Measurements from ENCODE around the gene TULP4. TPM values are rescaled to one million over a fixed set of nuclear protein-coding genes. Genes with fewer than 3 reads are reported as not detected.

Gene TULP4
- polyA plus RNA-seq, 1 donor (not counting 4 experiments of a cell fraction or from before 2014, with no cell fraction given), result 13.1 TPM

GRCh38 chr6:158332237-158332636, 20.0 kb downstream of the TULP4 start:
- Histone ChIP-seq H3K9ac (ENCODE audit: control insufficient read depth, extremely low read depth, insufficient read depth, low read length) (no peak overlapping the region), H3K27ac (ENCODE audit: control insufficient read depth, insufficient read depth, low read length) (no peak overlapping the region), H3K9me3 (ENCODE audit: control insufficient read depth, low read depth, low read length) (peaks cover 2% of the 10 kb centered on the region), H3K4me3 (ENCODE audit: control insufficient read depth in 2 of 3, extremely low read depth in 1 of 3, insufficient read depth in 2 of 3, low read depth in 1 of 3, low read length in 3 of 3) (no peak overlapping the region), H3K4me1 (ENCODE audit: control insufficient read depth, extremely low read depth, insufficient read depth, low read length) (no peaks in the 10 kb centered on the region), H3K36me3 (ENCODE audit: control insufficient read depth in 2 of 2, extremely low read depth in 1 of 2, insufficient read depth in 2 of 2, low read length in 2 of 2) (peaks cover 0 to 4% of the 10 kb centered on the region in 2 experiments), H3K9me1 (ENCODE audit: control insufficient read depth, extremely low read depth, insufficient read depth, low read length) (no peaks in the 10 kb centered on the region), H3K27me3 (ENCODE audit: control insufficient read depth, extremely low read depth, insufficient read depth, low read length) (no peaks in the 10 kb centered on the region), H4K20me1 (ENCODE audit: control insufficient read depth, extremely low read depth, insufficient read depth, low read length) (no peaks in the 10 kb centered on the region), H3K4me2 (ENCODE audit: control insufficient read depth, extremely low read depth, insufficient read depth, low read depth, low read length) (no peak overlapping the region), H2AFZ (ENCODE audit: control insufficient read depth, low read length) (no peak overlapping the region), H3K79me2 (ENCODE audit: control insufficient read depth, insufficient read depth, low read length) (peaks cover 30% of the 10 kb centered on the region)
- FAIRE-seq (no peak), DNase-seq (ENCODE audit: low read depth, low spot score) (no peak)
- dilution Hi-C loops (cut with MboI; ENCODE audit: extremely low pct_ligation_motif_present, low sequenced_read_pairs), result no loop called here
- TF ChIP-seq EZH2 (IDR thresholded peaks at IDR 0.05; ENCODE audit: low read length), result no peak
- no peak for TF ChIP-seq CTCF (optimal IDR thresholded peaks at IDR 0.05 in 1 of 3, IDR thresholded peaks at IDR 0.05 in 1 of 3, conservative IDR thresholded peaks at IDR 0.05 in 1 of 3; ENCODE audit: extremely low read depth in 1 of 3, insufficient read depth in 2 of 3, low read length in 3 of 3)

- DNase-seq (ENCODE audit: low read depth, low spot score) (no peak), FAIRE-seq (no peak)
- Histone ChIP-seq H4K20me1 (ENCODE audit: control insufficient read depth, extremely low read depth, insufficient read depth, low read length) (no peaks in the 10 kb centered on the region), H3K79me2 (ENCODE audit: control insufficient read depth, insufficient read depth, low read length) (peaks cover 28% of the 10 kb centered on the region), H3K9me1 (ENCODE audit: control insufficient read depth, extremely low read depth, insufficient read depth, low read length) (no peaks in the 10 kb centered on the region), H3K9me3 (ENCODE audit: control insufficient read depth, low read depth, low read length) (peaks cover 2% of the 10 kb centered on the region), H3K4me2 (ENCODE audit: control insufficient read depth, extremely low read depth, insufficient read depth, low read depth, low read length) (no peak overlapping the region), H3K4me1 (ENCODE audit: control insufficient read depth, extremely low read depth, insufficient read depth, low read length) (no peaks in the 10 kb centered on the region), H3K4me3 (ENCODE audit: control insufficient read depth in 2 of 3, extremely low read depth in 1 of 3, insufficient read depth in 2 of 3, low read depth in 1 of 3, low read length in 3 of 3) (no peak overlapping the region), H2AFZ (ENCODE audit: control insufficient read depth, low read length) (no peak overlapping the region), H3K36me3 (ENCODE audit: control insufficient read depth in 2 of 2, extremely low read depth in 1 of 2, insufficient read depth in 2 of 2, low read length in 2 of 2) (peaks cover 0 to 4% of the 10 kb centered on the region in 2 experiments), H3K27ac (ENCODE audit: control insufficient read depth, insufficient read depth, low read length) (no peak overlapping the region), H3K27me3 (ENCODE audit: control insufficient read depth, extremely low read depth, insufficient read depth, low read length) (no peaks in the 10 kb centered on the region), H3K9ac (ENCODE audit: control insufficient read depth, extremely low read depth, insufficient read depth, low read length) (no peak overlapping the region)
- no peak for TF ChIP-seq CTCF (optimal IDR thresholded peaks at IDR 0.05 in 1 of 3, IDR thresholded peaks at IDR 0.05 in 1 of 3, conservative IDR thresholded peaks at IDR 0.05 in 1 of 3; ENCODE audit: extremely low read depth in 1 of 3, insufficient read depth in 2 of 3, low read length in 3 of 3)
- TF ChIP-seq EZH2 (IDR thresholded peaks at IDR 0.05; ENCODE audit: low read length), result no peak
- dilution Hi-C loops (cut with MboI; ENCODE audit: extremely low pct_ligation_motif_present, low sequenced_read_pairs), result no loop called here
Observed at GRCh38 chr6:158333094-158333493, 20.8 kb downstream of the TULP4 start.

All from keratinocyte (primary cell).